ENCODE measurements around the gene TRIM33. TPM values are rescaled to one million over a fixed set of nuclear protein-coding genes. Genes with fewer than 3 reads are reported as not detected.

TRIM33 gene
- total RNA-seq, 8 experiments from 2014 or later: 20.2 to 63.0 (median 51.4) TPM

DNA sequence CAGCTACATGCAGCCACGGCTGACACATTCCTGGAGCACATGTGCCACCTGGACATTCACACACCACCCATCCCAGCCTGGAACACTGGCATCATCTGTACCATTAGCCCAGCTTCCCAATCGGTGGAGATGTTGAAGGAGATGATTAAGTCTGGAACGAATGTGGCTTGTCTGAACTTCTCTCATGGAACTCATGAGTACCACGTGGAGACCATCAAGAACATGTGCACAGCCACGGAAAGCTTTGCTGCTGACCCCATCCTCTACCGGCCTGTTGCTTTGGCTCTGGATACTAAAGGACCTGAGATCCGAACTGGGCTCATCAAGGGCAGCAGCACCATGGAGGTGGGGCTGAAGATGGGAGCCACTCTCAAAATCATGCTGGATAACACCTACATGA is 25.0 kb upstream of the TRIM33 start:
- 17 to 93% (median 75%) methylated on average over 1 to 7 of the region's 7 CpGs; no CpG with 5 or more reads in 2 of the 10 experiments for WGBS, 10 experiments
- in situ Hi-C loops (cut with MboI; ENCODE audit: low pct_unique_long_range_greater_than_20kb in 2 of 9, low sequenced_read_pairs in 9 of 9, unreplicated experiment in 9 of 9): no loop called here
- no peak overlapping the region for H3K27ac ChIP-seq
- ATAC-seq (replicated peaks in 6 of 8): no peak
- H3K4me3 ChIP-seq: no peak overlapping the region
- no peaks in the 10 kb centered on the region for H3K4me1 ChIP-seq (replicated peaks in 1 of 2)

GRCh38 chr1:114535401-114535800 is 24.4 kb upstream of the TRIM33 start:
- Histone ChIP-seq H3K4me3 (no peak overlapping the region), H3K27ac (no peak overlapping the region), H3K4me1 (replicated peaks in 1 of 2) (no peaks in the 10 kb centered on the region)
- ATAC-seq (replicated peaks in 6 of 8): no peak
- in situ Hi-C loops (cut with MboI; ENCODE audit: low pct_unique_long_range_greater_than_20kb in 2 of 9, low sequenced_read_pairs in 9 of 9, unreplicated experiment in 9 of 9): no loop called here
- 0 to 43% (median 20%) methylated on average over 1 of the region's 1 CpG; no CpG with 5 or more reads in 7 of the 10 experiments for WGBS, 10 experiments

GRCh38 chr1:114531094-114531493 is 20.1 kb upstream of the TRIM33 start:
- WGBS, 10 experiments: 0 to 89% (median 47%) methylated on average over 1 of the region's 1 CpG; no CpG with 5 or more reads in 2 of the 10 experiments
- in situ Hi-C loops (cut with MboI; ENCODE audit: low pct_unique_long_range_greater_than_20kb in 2 of 9, low sequenced_read_pairs in 9 of 9, unreplicated experiment in 9 of 9): no loop called here
- H3K27ac ChIP-seq: no peak overlapping the region
- no peaks in the 10 kb centered on the region for H3K4me1 ChIP-seq (replicated peaks in 1 of 2)
- no peak overlapping the region for H3K4me3 ChIP-seq
- ATAC-seq (replicated peaks in 6 of 8): no peak

DNA sequence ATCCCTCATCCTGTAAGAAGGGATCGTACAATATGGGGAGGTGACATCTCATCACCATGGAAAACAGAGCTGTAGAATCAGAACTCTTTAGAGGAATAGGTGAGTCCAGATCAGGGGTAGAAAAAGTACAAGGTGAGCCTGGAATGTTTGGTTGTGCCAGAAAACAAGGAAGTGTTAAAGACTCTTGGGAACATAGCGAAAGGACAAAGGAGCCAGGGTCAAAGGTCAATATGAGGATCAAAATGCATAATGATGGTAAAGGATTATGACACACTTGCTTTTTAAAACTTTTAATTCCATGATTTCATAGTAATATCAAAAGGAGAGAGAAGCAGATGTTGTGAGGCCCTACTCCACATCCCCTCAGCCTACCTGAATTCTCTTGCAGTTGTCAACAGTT is 19.2 kb upstream of the TRIM33 start:
- in situ Hi-C loops (cut with MboI; ENCODE audit: low pct_unique_long_range_greater_than_20kb in 2 of 9, low sequenced_read_pairs in 9 of 9, unreplicated experiment in 9 of 9): no loop called here
- 62 to 100% (median 95%) methylated on average over 1 to 2 of the region's 2 CpGs; no CpG with 5 or more reads in 2 of the 10 experiments for WGBS, 10 experiments
- no peaks in the 10 kb centered on the region for H3K4me1 ChIP-seq (replicated peaks in 1 of 2)
- no peak overlapping the region for H3K4me3 ChIP-seq
- ATAC-seq (replicated peaks in 6 of 8): no peak
- no peak overlapping the region for H3K27ac ChIP-seq

DNA sequence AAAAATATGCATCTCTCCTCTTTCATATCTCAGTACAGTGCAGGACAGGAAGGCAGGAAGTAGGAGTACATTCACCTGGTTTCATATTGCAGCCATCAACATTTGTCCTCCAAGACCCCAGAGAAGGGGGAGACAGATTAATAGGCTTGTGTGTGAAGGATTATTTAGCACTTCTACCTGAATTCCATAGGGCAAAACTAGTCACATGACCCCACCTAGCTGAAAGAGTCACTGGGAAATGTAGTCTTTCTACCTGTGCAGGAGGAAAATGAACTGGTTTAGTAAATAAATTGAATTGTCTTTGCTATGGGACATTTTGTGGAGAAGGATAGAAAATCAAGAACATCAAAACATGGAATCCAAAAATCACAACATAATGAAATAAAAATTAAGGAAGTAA is 13.9 kb upstream of the TRIM33 start:
- Histone ChIP-seq H3K4me1 (replicated peaks in 1 of 2) (no peaks in the 10 kb centered on the region), H3K4me3 (no peak overlapping the region), H3K27ac (no peak overlapping the region)
- in situ Hi-C loops (cut with MboI; ENCODE audit: low pct_unique_long_range_greater_than_20kb in 2 of 9, low sequenced_read_pairs in 9 of 9, unreplicated experiment in 9 of 9): loop anchor here in 1 of 9 experiments (25.0 kb wide), 1 partner anchor 562 kb away; the partner anchor contains the start of gene TSPAN2
- ATAC-seq (replicated peaks in 6 of 8): no peak

DNA sequence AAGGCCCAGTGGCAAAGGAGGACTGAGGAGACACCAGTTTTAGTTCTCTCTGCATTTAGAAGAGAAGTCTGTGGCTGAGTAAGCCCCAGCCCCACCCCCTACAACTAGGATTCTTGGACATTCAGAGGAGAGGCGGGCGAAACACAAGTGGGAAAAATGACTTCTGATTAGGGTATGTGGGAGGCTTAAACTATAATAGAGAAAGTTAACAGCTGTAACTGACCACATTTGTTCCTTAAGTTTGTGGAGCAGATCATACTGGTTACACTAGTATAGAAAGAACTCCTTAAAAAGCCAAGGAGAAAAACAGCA is 11.2 kb upstream of the TRIM33 start:
- ATAC-seq (replicated peaks in 6 of 8): no peak
- in situ Hi-C loops (cut with MboI; ENCODE audit: low pct_unique_long_range_greater_than_20kb in 2 of 9, low sequenced_read_pairs in 9 of 9, unreplicated experiment in 9 of 9): loop anchor here in 1 of 9 experiments (25.0 kb wide), 1 partner anchor 565 kb away; the partner anchor contains the start of gene TSPAN2

GRCh38 chr1:114521396-114522263 is 10.6 kb upstream of the TRIM33 start:
- ATAC-seq (replicated peaks in 6 of 8): no peak
- in situ Hi-C loops (cut with MboI; ENCODE audit: low pct_unique_long_range_greater_than_20kb in 2 of 9, low sequenced_read_pairs in 9 of 9, unreplicated experiment in 9 of 9): loop anchor here in 1 of 9 experiments (25.0 kb wide), 1 partner anchor 566 kb away; the partner anchor contains the start of gene TSPAN2
- WGBS, 10 experiments: 64 to 93% (median 79%) methylated on average over 3 to 8 of the region's 8 CpGs; no CpG with 5 or more reads in 1 of the 10 experiments

More for the DNA sequence above, 11.2 kb upstream of the TRIM33 start:
- Histone ChIP-seq H3K4me3 (no peak overlapping the region), H3K4me1 (replicated peaks in 1 of 2) (no peaks in the 10 kb centered on the region), H3K27ac (no peak overlapping the region)
- WGBS, 10 experiments: 25 to 88% (median 77%) methylated on average over 1 to 2 of the region's 2 CpGs; no CpG with 5 or more reads in 3 of the 10 experiments

GRCh38 chr1:114517348-114517747 is 6.3 kb upstream of the TRIM33 start:
- 64 to 100% (median 100%) methylated on average over 1 to 2 of the region's 2 CpGs; no CpG with 5 or more reads in 6 of the 10 experiments for WGBS, 10 experiments

More at GRCh38 chr1:114521396-114522263, 10.6 kb upstream of the TRIM33 start:
- Histone ChIP-seq H3K4me1 (replicated peaks in 1 of 2) (no peaks in the 10 kb centered on the region), H3K4me3 (no peak overlapping the region), H3K27ac (no peak overlapping the region)

DNA sequence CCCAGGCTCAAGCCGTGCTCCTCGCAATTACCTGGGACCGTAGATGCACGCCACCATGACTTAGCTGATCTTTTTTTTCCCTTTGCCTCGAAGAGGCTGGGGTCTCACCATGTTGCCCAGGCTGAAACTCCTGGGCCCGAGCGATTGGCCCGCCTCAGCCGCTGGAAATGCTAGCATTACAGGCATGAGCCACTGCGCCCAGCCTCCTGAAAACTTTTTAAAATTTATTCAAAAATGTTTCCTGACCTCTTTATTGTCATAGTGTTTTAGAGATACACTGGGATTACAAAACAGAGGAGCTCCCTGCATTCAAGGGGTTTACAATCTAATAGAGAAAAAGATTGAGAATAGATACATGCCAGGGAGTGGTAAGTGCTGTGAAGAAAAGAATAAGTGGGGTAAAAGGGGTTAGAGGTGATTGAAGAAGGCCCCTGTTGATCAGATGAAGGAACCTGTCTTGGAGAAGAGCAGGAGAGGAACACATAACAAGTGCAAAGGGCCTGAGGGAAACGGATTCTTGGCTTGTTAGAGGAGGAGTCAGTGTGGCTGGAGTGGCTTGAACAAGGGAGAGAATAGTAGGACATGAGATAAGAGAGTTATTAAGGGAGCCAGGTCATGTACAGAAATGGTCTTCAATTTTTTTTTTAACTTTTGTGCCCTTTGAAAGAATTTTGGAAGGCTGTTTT is 1.7 kb upstream of the TRIM33 start:
- no peak overlapping the region for H3K27ac ChIP-seq
- H3K4me3 ChIP-seq: peak overlapping the region in 2 of 5 donors; percentile 73 to 93
- in situ Hi-C loops (cut with MboI; ENCODE audit: low pct_unique_long_range_greater_than_20kb in 2 of 9, low sequenced_read_pairs in 9 of 9, unreplicated experiment in 9 of 9): loop anchor here in 1 of 9 experiments (25.0 kb wide), 1 partner anchor 575 kb away; the partner anchor contains the start of gene TSPAN2
- WGBS, 10 experiments: 33 to 97% (median 86%) methylated on average over 1 to 11 of the region's 11 CpGs
- no peak for ATAC-seq (replicated peaks in 6 of 8)
- peaks cover 9 to 11% of the 10 kb centered on the region in 2 donors for H3K4me1 ChIP-seq (replicated peaks in 1 of 2)

More at GRCh38 chr1:114517348-114517747, 6.3 kb upstream of the TRIM33 start:
- in situ Hi-C loops (cut with MboI; ENCODE audit: low pct_unique_long_range_greater_than_20kb in 2 of 9, low sequenced_read_pairs in 9 of 9, unreplicated experiment in 9 of 9): loop anchor here in 1 of 9 experiments (25.0 kb wide), 1 partner anchor 570 kb away; the partner anchor contains the start of gene TSPAN2
- Histone ChIP-seq H3K4me1 (replicated peaks in 1 of 2) (no peaks in the 10 kb centered on the region), H3K4me3 (no peak overlapping the region), H3K27ac (no peak overlapping the region)
- peak in 1 of 8 experiments; percentile 56 for ATAC-seq (replicated peaks in 6 of 8)

DNA sequence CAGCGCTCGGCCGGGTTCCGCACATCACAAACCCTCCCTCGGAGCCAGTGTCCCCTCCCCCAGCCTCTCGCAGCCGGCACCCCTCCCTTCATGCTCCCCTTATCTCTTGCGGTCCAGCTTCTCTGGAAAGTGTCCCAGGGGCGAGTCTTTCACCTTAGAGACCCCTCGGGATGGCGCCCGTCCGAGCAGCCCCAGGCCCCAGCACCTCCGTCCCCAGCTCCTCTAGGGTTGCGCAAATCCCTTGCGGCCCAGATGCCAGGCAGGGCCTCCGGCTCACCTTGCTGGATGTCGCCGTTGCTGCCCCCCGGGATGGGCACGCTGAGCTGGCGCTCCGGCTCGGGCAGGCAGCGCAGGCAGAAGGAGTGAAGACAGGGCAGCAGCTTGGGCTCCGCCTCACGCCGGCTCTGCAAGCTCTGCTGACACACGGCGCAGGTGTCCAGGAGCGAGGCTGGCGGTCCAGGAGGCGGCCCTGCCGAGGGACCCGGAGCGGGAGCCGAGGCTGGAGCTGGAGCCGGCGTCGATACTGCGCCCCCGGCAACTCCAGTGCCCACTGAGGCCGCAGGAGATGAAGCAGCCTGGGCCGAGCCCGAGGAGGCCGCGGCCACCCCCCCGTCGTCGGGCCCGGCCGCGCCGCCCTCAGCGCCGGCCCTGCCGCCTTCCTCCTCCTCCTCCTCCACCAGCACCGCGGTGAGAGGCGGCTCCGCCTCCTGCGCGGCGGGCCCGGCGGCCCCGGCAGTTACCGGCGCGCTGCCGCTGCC is 550 bp downstream of the TRIM33 start:
- ATAC-seq (replicated peaks in 6 of 8): peak; percentile 51 to 67 (median 58)
- Histone ChIP-seq H3K4me3 (peak overlapping the region; percentile 59 to 95 (median 73)), H3K4me1 (replicated peaks in 1 of 2) (peaks cover 18 to 20% of the 10 kb centered on the region in 2 donors), H3K27ac (peak overlapping the region; percentile 89 to 95)
- 0 to 2% (median 0%) methylated on average over 1 to 36 of the region's 71 CpGs; no CpG with 5 or more reads in 4 of the 10 experiments for WGBS, 10 experiments
- in situ Hi-C loops (cut with MboI; ENCODE audit: low pct_unique_long_range_greater_than_20kb in 2 of 9, low sequenced_read_pairs in 9 of 9, unreplicated experiment in 9 of 9): loop anchor here in 1 of 9 experiments (25.0 kb wide), 1 partner anchor 577 kb away; the partner anchor contains the start of gene TSPAN2

- in situ Hi-C loops (cut with MboI; ENCODE audit: low pct_unique_long_range_greater_than_20kb in 2 of 9, low sequenced_read_pairs in 9 of 9, unreplicated experiment in 9 of 9): loop anchor here in 1 of 9 experiments (25.0 kb wide), 1 partner anchor 578 kb away; the partner anchor contains the start of gene TSPAN2
- WGBS, 10 experiments: 0 to 1% (median 0%) methylated on average over 1 to 8 of the region's 9 CpGs; no CpG with 5 or more reads in 1 of the 10 experiments
- peak in 1 of 8 experiments; percentile 0 for ATAC-seq (replicated peaks in 6 of 8)
- Histone ChIP-seq H3K4me1 (replicated peaks in 1 of 2) (peaks cover 18 to 23% of the 10 kb centered on the region in 2 donors), H3K4me3 (peak overlapping the region; percentile 59 to 95 (median 73)), H3K27ac (peak overlapping the region; percentile 89 to 95)
Measured at GRCh38 chr1:114509596-114510273, 1.3 kb downstream of the TRIM33 start.
